HepG2 (cell line): ENCODE data around the gene RNF40. TPM values are rescaled to one million over a fixed set of nuclear protein-coding genes. Genes with fewer than 3 reads are reported as not detected.
A peak's percentile ranks its signal among the peaks of the same experiment; 100 is the strongest.

Experiments
- ATAC-seq: fragments of 200-7000 bp; cut with Tn5 transposase; 3 replicates; pipeline ENCODE4 v1.9.1; 2020; ENCODE audit warnings: mild to moderate bottlenecking, moderate library complexity
- BruUV-seq: library from RNA; stranded (reverse); fragments of 400-500 nt; replicated peaks from 2 replicates; lab custom pipeline; 2021; lab: Mats Ljungman, UMichigan
- CTCF ChIA-PET: fragments of 300-600 bp; formaldehyde crosslinking; extraction: SDS; loops from one replicate; lab custom pipeline; 2021; ENCODE audit warnings: low total read pairs, inconsistent platforms, low intra/inter-chr PET ratio; lab: Yijun Ruan, JAX
- POLR2A ChIA-PET: fragments of 350-600 bp; sonication (Branson Sonifier 250); formaldehyde crosslinking; loops from one replicate; lab custom pipeline; 2020; ENCODE audit warnings: antibody characterized with exemption, inconsistent platforms; lab: Yijun Ruan, JAX
- DNase-seq: peaks from one replicate; pipeline ENCODE4 v3.0.0-alpha.2; 2015; ENCODE audit warnings: low spot score
- FAIRE-seq: peaks from 3 replicates; lab custom pipeline; 2011; peaks lifted over from hg19 to GRCh38; lab: Jason Lieb, UNC
- H2AFZ ChIP-seq: one replicate; pipeline ENCODE4 v1.6.1; 2011; ENCODE audit warnings: low read length, inconsistent platforms
- H3K27ac ChIP-seq: fragments of 300-600 bp; 3 replicates; pipeline ENCODE4 v1.8.0; 2011; ENCODE audit warnings: mixed run types, mild to moderate bottlenecking, mixed read lengths, low read length, inconsistent platforms; ENCODE audit not compliant: insufficient read depth; ENCODE audit errors: extremely low read length
- H3K27me3 ChIP-seq, 2 experiments: fragments of 200-600 bp in 1 of 2; 2 replicates in 1 of 2; 3 replicates in 1 of 2; pipeline versions ENCODE4 v1.6.0 to v1.8.0; 2011; ENCODE audit warnings: low read length in 2 of 2, mild to moderate bottlenecking in 2 of 2, moderate library complexity in 2 of 2, inconsistent platforms in 1 of 2; ENCODE audit not compliant: insufficient read depth in 2 of 2, control insufficient read depth in 1 of 2
- H3K36me3 ChIP-seq, 2 experiments: fragments of 200-600 bp in 1 of 2; replicated peaks in 1 of 2; 2 replicates in 1 of 2; 3 replicates in 1 of 2; pipeline versions ENCODE4 v1.5.1 to v1.8.0; 2011; ENCODE audit warnings: low read length in 2 of 2, inconsistent platforms in 1 of 2; ENCODE audit not compliant: insufficient read depth in 2 of 2, control insufficient read depth in 1 of 2
- H3K4me1 ChIP-seq: 2 replicates; pipeline ENCODE4 v1.5.1; 2012; ENCODE audit warnings: low read length, inconsistent platforms; ENCODE audit not compliant: insufficient read depth
- H3K4me2 ChIP-seq: 2 replicates; pipeline ENCODE4 v1.6.0; 2011; ENCODE audit warnings: low read depth, low read length, inconsistent platforms
- H3K4me3 ChIP-seq, 3 experiments: fragments of 200-600 bp in 1 of 3; sonication (generic), shearing (Covaris generic) in 1 of 3; replicated peaks in 1 of 3; 2 replicates each; pipeline ENCODE4 v1.5.1; 2011 to 2016; ENCODE audit warnings: low read length in 3 of 3, inconsistent platforms in 2 of 3, low read depth in 2 of 3, mild to moderate bottlenecking in 2 of 3, control low read depth in 1 of 3, mixed read lengths in 1 of 3; ENCODE audit not compliant: insufficient read depth in 1 of 3
- H3K79me2 ChIP-seq: one replicate; pipeline ENCODE4 v1.6.1; 2011; ENCODE audit warnings: low read length, inconsistent platforms; ENCODE audit not compliant: insufficient read depth
- H3K9ac ChIP-seq: 2 replicates; pipeline ENCODE4 v1.6.0; 2011; ENCODE audit warnings: mild to moderate bottlenecking, low read depth, low read length, inconsistent platforms; ENCODE audit not compliant: insufficient read depth
- H3K9me3 ChIP-seq: 2 replicates; pipeline ENCODE4 v1.5.1; 2012; ENCODE audit warnings: mild to moderate bottlenecking, low read length
- H4K20me1 ChIP-seq: 2 replicates; pipeline ENCODE4 v1.6.0; 2011; ENCODE audit warnings: inconsistent platforms, mild to moderate bottlenecking, low read length, moderate library complexity; ENCODE audit not compliant: insufficient read depth
- AGO2 ChIP-seq: fragments of 200-400 bp; formaldehyde crosslinking; optimal IDR thresholded peaks from 2 replicates; pipeline ENCODE3; 2017; ENCODE audit warnings: mild to moderate bottlenecking, low read depth, low read length, moderate library complexity
- FOSL2 ChIP-seq: sonication (generic); formaldehyde crosslinking; IDR thresholded peaks from 2 replicates; pipeline ENCODE4 v1.4.0; 2020; ENCODE audit warnings: missing genetic modification reagents
- POLR2A ChIP-seq, 2 experiments: IDR thresholded peaks; 2 replicates each; pipeline ENCODE4 v1.6.1; 2011; ENCODE audit warnings: low read depth in 2 of 2, low read length in 2 of 2, mild to moderate bottlenecking in 1 of 2, moderate library complexity in 1 of 2; ENCODE audit not compliant: insufficient read depth in 1 of 2
- POLR2G ChIP-seq: fragments of 200-400 bp; formaldehyde crosslinking; IDR thresholded peaks from 2 replicates; pipeline ENCODE4 v1.6.1; 2018; ENCODE audit warnings: mild to moderate bottlenecking, low read depth, low read length, moderate library complexity
- RBM22 ChIP-seq: fragments of 200-400 bp; formaldehyde crosslinking; optimal IDR thresholded peaks from 2 replicates; pipeline ENCODE3; 2017; ENCODE audit warnings: mild to moderate bottlenecking, low read length, moderate library complexity
- SIX1 ChIP-seq: sonication (generic); formaldehyde crosslinking; IDR thresholded peaks from 2 replicates; pipeline ENCODE4 v1.4.0; 2020; ENCODE audit warnings: missing genetic modification reagents, borderline replicate concordance
- ZNF10 ChIP-seq: sonication (generic); formaldehyde crosslinking; IDR thresholded peaks from 2 replicates; pipeline ENCODE4 v1.4.0; 2020; ENCODE audit warnings: mild to moderate bottlenecking, low read depth, missing genetic modification reagents, borderline replicate concordance
- ZNF556 ChIP-seq: sonication (generic); formaldehyde crosslinking; IDR thresholded peaks from 2 replicates; pipeline ENCODE4 v1.4.0; 2020; ENCODE audit warnings: mild to moderate bottlenecking, missing genetic modification reagents, borderline replicate concordance
- WGBS: methylation state at CpG from one replicate; pipeline ENCODE4 v1.1.6; 2017; ENCODE audit warnings: low lambda C conversion rate; 5-methylcytosine and 5-hydroxymethylcytosine counted together
- in situ Hi-C: cut with HindIII; loops from 2 replicates; pipeline ENCODE4 v1.10.0; 2017; ENCODE audit warnings: low pct_unique_long_range_greater_than_20kb; ENCODE audit not compliant: extremely low pct_ligation_motif_present
- intact Hi-C: fragments of 100-400 bp; cut with micrococcal nuclease; formaldehyde crosslinking; loops from one replicate; pipeline ENCODE4 v1.10.0; 2022; ENCODE audit not compliant: unreplicated experiment
- polyA plus RNA-seq, 8 experiments: library from polyadenylated mRNA; depleted of rRNA in 3 of 8; stranded (reverse) in 7 of 8; unstranded in 1 of 8; fragments of >200 nt; fragmentation: Illumina TruSeq in 4 of 8; extraction: Trizol in 4 of 8; gene quantifications; 2 replicates each; pipeline versions ENCODE4 v1.2.1 to v1.2.3, GENCODE V29; 2011 to 2016; ENCODE audit warnings: low read depth in 4 of 8, missing spikeins in 1 of 8, mixed read lengths in 1 of 8; ENCODE audit not compliant: insufficient read depth in 1 of 8
- total RNA-seq, 5 experiments: library from RNA; depleted of rRNA; stranded (reverse); fragments of >200 nt; fragmentation: Illumina TruSeq; extraction: Trizol; gene quantifications; 2 replicates each; pipeline ENCODE4 v1.2.3, GENCODE V29; 2016; ENCODE audit warnings: low read depth in 1 of 5

The RNF40 gene
- total and polyA plus RNA-seq, 2 of the 13 experiments (the other 11 are each of a cell fraction or from before 2014, with no cell fraction given): 84.0 to 85.6 TPM

DNA sequence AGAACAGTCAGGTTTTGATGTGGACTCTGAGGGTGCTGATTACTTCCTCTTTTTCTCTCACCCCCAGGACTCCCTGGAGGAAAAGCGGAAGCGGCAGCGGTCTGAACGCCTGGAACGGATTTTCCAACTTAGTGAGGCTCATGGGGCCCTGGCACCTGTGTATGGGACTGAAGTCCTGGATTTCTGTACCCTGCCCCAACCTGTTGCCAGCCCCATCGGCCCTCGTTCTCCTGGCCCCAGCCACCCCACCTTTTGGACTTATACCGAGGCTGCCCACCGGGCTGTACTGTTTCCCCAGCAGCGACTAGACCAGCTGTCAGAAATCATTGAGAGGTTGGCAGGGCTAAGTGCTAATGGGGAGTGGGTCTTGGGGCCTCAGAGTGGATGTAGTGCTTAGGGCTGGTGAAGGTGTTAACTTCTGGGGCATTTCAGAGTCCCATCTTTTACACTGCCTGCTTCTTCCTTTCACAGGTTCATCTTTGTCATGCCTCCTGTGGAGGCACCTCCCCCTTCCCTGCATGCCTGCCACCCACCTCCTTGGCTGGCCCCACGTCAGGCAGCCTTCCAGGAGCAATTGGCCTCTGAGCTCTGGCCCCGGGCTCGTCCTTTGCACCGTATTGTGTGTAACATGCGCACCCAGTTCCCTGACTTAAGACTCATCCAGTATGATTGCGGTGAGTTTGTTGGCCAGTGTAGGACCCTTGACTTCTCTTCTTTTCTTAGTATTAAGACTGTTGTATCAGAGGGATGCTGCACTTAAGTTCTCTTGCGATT is 33.0 kb upstream of the RNF40 start:
- Histone ChIP-seq H3K4me3 (no peak overlapping the region), H3K4me2 (no peak overlapping the region), H2AFZ (no peak overlapping the region), H3K9ac (no peak overlapping the region), H3K36me3 (peaks cover 50 to 75% of the 10 kb centered on the region in 2 experiments), H3K4me1 (no peaks in the 10 kb centered on the region), H3K27ac (no peak overlapping the region), H3K9me3 (no peaks in the 10 kb centered on the region), H3K79me2 (no peaks in the 10 kb centered on the region), H4K20me1 (no peaks in the 10 kb centered on the region), H3K27me3 (no peaks in the 10 kb centered on the region)
- FAIRE-seq: no peak
- intact Hi-C loops: no loop called here
- DNase-seq: no peak
- POLR2A ChIA-PET: interaction anchor here (2.9 kb wide), 1 partner anchor 19 kb away, joined by 14 read pairs; the partner anchor contains the start of gene PHKG2
- WGBS: 98% methylated on average over 17 of the region's 17 CpGs
- BruUV-seq: no TSS peak
- in situ Hi-C loops: no loop called here
- CTCF ChIA-PET: no interaction called here
- no peak for TF ChIP-seq ZNF10 (CRISPR knock-in tag)
- 0 out of 2 replicates have a peak, but pooled peaks have one; percentile 15 for TF ChIP-seq POLR2G
- TF ChIP-seq AGO2: peak; percentile 75
- TF ChIP-seq, all 625 proteins: peak for 2
- ATAC-seq: no peak; the same call in 2 of the 3 replicates

DNA sequence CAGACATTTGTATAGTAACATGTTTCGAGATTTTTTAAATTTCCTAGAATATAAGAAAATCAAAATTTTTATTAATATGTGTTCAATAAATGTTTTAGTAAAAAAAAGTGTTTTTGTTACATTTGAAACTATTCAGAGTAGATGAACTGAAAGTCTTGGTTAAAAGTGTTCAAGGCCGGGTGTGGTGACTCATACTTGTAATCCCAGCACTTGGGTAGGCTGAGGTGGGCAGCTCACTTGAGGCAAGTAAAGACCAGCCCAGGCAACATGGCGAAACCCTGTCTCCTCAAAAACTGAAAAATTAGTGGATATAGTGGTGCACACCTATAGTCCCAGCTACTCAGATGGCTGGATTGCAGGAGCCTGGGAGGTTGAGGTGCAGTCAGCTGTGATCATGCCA is 30.7 kb upstream of the RNF40 start:
- WGBS: 94% methylated on average over 3 of the region's 3 CpGs
- intact Hi-C loops: no loop called here
- ChIA-PET CTCF (no interaction called here), POLR2A (interaction anchor here (1.1 to 2.9 kb wide), 3 partner anchors 16 to 73 kb away, joined by 3 to 14 read pairs (median 3); partner anchors contain the start of genes FBRS and PHKG2)
- no peak overlapping the region for H3K4me3 ChIP-seq
- H2AFZ ChIP-seq: no peak overlapping the region
- DNase-seq (no peak), ATAC-seq (no peak), FAIRE-seq (no peak)
- no peaks in the 10 kb centered on the region for H4K20me1 ChIP-seq
- H3K4me2 ChIP-seq: no peak overlapping the region
- peaks cover 50 to 74% of the 10 kb centered on the region in 2 experiments for H3K36me3 ChIP-seq
- peak; percentile 14 for TF ChIP-seq RBM22
- no peak for TF ChIP-seq SIX1 (CRISPR knock-in tag)
- TF ChIP-seq POLR2A (IDR thresholded peaks at IDR 0.05; ENCODE audit: insufficient read depth in 1 of 2, low read depth in 2 of 2, low read length in 2 of 2): 0 out of 4 replicates have a peak, but pooled peaks of 1 of the 2 experiments have one; percentile 12
- no peak for TF ChIP-seq ZNF556 (CRISPR knock-in tag)
- TF ChIP-seq FOSL2 (CRISPR knock-in tag): 0 out of 2 replicates have a peak, but pooled peaks have one; percentile 18
- no TSS peak for BruUV-seq
- H3K79me2 ChIP-seq: no peaks in the 10 kb centered on the region
- no peaks in the 10 kb centered on the region for H3K4me1 ChIP-seq
- H3K9ac ChIP-seq: no peak overlapping the region
- H3K9me3 ChIP-seq: no peaks in the 10 kb centered on the region
- no peaks in the 10 kb centered on the region for H3K27me3 ChIP-seq
- no peak overlapping the region for H3K27ac ChIP-seq
- in situ Hi-C loops: no loop called here
